Neutrophil (primary cell): ENCODE measurements around the gene TTC9B.

Experiments used
- H3K27ac ChIP-seq: fragments of 200-600 bp; sonication (generic); 2 replicates; pipeline ENCODE4 v1.5.1; 2016; ENCODE audit warnings: mild to moderate bottlenecking, moderate library complexity
- H3K27me3 ChIP-seq: fragments of 200-600 bp; sonication (generic); 2 replicates; pipeline ENCODE4 v1.6.0; 2016; ENCODE audit warnings: mild to moderate bottlenecking
- H3K36me3 ChIP-seq: fragments of 200-600 bp; sonication (generic); 2 replicates; pipeline ENCODE4 v1.5.1; 2017
- H3K4me1 ChIP-seq, 2 experiments: fragments of 200-600 bp in 1 of 2; sonication (generic) in 1 of 2; 1 replicate in 1 of 2; 2 replicates in 1 of 2; pipeline versions ENCODE4 v1.5.1 to v1.6.1; 2013 to 2016; ENCODE audit warnings: low read depth in 1 of 2, low read length in 1 of 2, mild to moderate bottlenecking in 1 of 2, moderate library complexity in 1 of 2; ENCODE audit not compliant: control insufficient read depth in 1 of 2, insufficient read depth in 1 of 2
- H3K4me3 ChIP-seq, 2 experiments: fragments of 200-600 bp in 1 of 2; sonication (generic) in 1 of 2; 1 replicate in 1 of 2; 2 replicates in 1 of 2; pipeline ENCODE4 v1.5.1; 2013 to 2016; ENCODE audit warnings: low read depth in 1 of 2, low read length in 1 of 2, mild to moderate bottlenecking in 1 of 2, moderate library complexity in 1 of 2
- H3K9me3 ChIP-seq: fragments of 200-600 bp; sonication (generic); 2 replicates; pipeline ENCODE4 v1.5.1; 2016
- CTCF ChIP-seq: fragments of 200-600 bp; sonication (generic); IDR thresholded peaks from 2 replicates; pipeline ENCODE4 v1.5.1; 2016; ENCODE audit warnings: antibody characterized with exemption

TTC9B gene

GRCh38 chr19:40234429-40235237 lies 16.4 kb upstream of the TTC9B start:
- TF ChIP-seq CTCF = no peak
- Histone ChIP-seq H3K4me1 (no peaks in the 10 kb centered on the region), H3K36me3 (peaks cover 77% of the 10 kb centered on the region), H3K9me3 (no peaks in the 10 kb centered on the region), H3K27ac (no peak overlapping the region), H3K4me3 (no peak overlapping the region), H3K27me3 (peaks cover 8% of the 10 kb centered on the region)

- TF ChIP-seq CTCF = no peak
- Histone ChIP-seq H3K4me1 (no peaks in the 10 kb centered on the region), H3K36me3 (peaks cover 69% of the 10 kb centered on the region), H3K27me3 (peaks cover 15% of the 10 kb centered on the region), H3K4me3 (no peak overlapping the region), H3K9me3 (no peaks in the 10 kb centered on the region), H3K27ac (no peak overlapping the region)
These were observed 15.7 kb upstream of the TTC9B start for GRCh38 chr19:40233811-40234389.

DNA sequence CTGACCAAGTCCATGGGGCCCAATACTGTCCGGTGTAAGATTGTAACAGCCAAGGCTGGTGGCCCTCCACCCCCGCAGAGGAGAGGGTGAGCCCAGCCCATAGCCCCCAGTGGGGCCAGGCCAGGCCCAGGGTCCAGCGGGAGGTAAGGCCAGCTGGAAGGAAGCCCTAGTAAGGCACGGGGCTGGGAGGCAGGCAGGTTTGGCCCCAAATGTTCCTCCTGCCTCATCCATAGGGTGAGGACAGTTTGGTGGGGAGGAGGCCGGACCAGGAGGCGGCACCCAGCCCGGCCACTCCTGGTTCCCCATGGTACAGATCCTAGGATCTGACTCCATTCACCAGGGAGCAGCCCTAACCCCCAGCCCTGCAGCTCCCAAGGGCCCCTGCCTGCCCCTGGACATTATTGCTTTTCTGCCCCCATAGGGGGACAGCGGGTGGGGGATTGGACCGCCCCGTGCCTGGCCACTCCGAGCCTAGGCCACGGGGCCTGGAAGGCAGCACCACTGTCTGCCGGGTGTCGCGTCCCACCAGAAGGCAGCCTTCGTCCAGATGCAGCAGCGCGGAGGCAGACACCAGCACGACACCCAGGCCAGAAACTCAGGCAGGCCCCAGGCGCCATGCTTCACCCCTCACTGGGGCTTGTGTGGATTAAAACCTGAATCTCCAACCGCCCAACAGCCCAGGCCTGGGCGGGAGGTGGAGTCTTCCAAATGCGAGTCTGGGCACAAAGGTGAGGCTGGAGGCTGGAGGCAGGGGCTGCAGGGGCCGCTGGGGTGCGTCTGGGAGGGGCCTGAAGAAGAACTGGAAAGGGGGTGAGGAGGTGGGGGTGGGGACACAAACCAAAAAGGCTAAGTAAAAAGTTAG lies 15.0 kb upstream of the TTC9B start:
- no peak overlapping the region for H3K4me3 ChIP-seq
- H3K9me3 ChIP-seq = no peaks in the 10 kb centered on the region
- H3K27me3 ChIP-seq = peaks cover 22% of the 10 kb centered on the region
- H3K4me1 ChIP-seq = no peaks in the 10 kb centered on the region
- no peak overlapping the region for H3K27ac ChIP-seq
- peaks cover 62% of the 10 kb centered on the region for H3K36me3 ChIP-seq
- no peak for TF ChIP-seq CTCF

DNA sequence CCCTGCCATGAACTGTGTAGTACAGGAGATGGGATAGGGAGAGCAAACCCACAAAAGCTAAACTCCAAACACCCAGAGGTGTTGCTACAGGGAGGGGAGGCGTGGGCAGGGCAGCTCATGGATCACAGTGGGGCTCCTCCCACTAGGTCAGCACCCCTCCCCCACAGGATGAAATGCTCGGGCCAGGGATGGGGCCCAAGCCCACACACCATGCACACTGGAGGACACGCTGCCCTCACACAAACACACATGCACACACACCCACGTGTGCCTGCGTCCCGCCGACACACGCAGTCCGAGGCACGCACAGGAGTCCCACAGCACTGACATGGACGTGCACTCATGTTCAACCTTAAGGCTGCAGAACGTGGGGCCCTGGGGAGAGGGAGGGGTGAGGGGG lies 14.3 kb upstream of the TTC9B start:
- Histone ChIP-seq H3K27ac (no peak overlapping the region), H3K27me3 (peaks cover 29% of the 10 kb centered on the region), H3K4me1 (no peaks in the 10 kb centered on the region), H3K36me3 (peaks cover 55% of the 10 kb centered on the region), H3K9me3 (no peaks in the 10 kb centered on the region), H3K4me3 (no peak overlapping the region)
- TF ChIP-seq CTCF = no peak

- Histone ChIP-seq H3K27ac (no peak overlapping the region), H3K9me3 (no peaks in the 10 kb centered on the region), H3K27me3 (peaks cover 36% of the 10 kb centered on the region), H3K4me1 (no peaks in the 10 kb centered on the region), H3K36me3 (peaks cover 48% of the 10 kb centered on the region), H3K4me3 (no peak overlapping the region)
- no peak for TF ChIP-seq CTCF
These were observed 13.6 kb upstream of the TTC9B start for GRCh38 chr19:40231544-40232424.
